HG02642 (cell line): ENCODE measurements around the gene GRM6.

Source experiments
- ATAC-seq: cut with Tn5 transposase; IDR thresholded peaks from one replicate; pipeline ENCODE4 v1.9.1; 2021; ENCODE audit warnings: mild to moderate bottlenecking; ENCODE audit not compliant: unreplicated experiment, poor library complexity

Gene GRM6

GRCh38 chr5:178994580-178995340, at the start of gene GRM6:
TSS of gene GRM6 (minus strand) at chr5:178995320. CDS start at chr5:178994944, 376 bp downstream.
- no peak for ATAC-seq

- no peak for ATAC-seq
Measured at GRCh38 chr5:179044765-179045164, 49.6 kb upstream of the GRM6 start.

- no peak for ATAC-seq
Measured at GRCh38 chr5:179033004-179033580, 38.0 kb upstream of the GRM6 start.

- peak; percentile 86 for ATAC-seq
Measured at GRCh38 chr5:179023528-179024189, 28.5 kb upstream of the GRM6 start, which contains the start of gene ZNF879. TSS of gene ZNF879 (plus strand) at chr5:179023804. CDS start at chr5:179025005, 1,201 bp downstream.

- ATAC-seq: no peak
Measured at GRCh38 chr5:179008667-179009066, 13.5 kb upstream of the GRM6 start.

GRCh38 chr5:179006564-179006963, 11.4 kb upstream of the GRM6 start:
- ATAC-seq: no peak

- ATAC-seq: no peak
Measured at GRCh38 chr5:178998441-178998840, 3.3 kb upstream of the GRM6 start.

DNA sequence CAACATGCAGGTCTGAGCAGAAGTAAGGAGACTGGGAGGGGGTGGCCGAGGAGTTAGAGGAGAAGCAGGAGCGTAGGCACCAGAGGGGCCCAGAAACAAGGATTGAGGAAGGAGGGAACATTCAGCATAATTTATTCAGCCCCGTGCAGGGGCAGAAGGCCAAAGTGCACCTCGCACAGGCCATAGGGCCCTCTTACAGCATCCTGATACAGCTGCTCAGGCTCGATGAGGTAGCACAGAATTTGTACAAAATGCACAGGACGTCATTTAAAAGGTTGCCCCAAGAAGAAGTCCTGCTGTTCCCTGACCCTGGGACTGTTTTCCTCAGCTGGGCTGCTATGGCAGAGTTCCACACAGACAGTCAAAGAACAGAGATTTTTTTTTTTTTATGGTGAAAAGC, 2.1 kb upstream of the GRM6 start:
- no peak for ATAC-seq

- no peak for ATAC-seq
Measured at GRCh38 chr5:178996156-178996555, 1.0 kb upstream of the GRM6 start.

DNA sequence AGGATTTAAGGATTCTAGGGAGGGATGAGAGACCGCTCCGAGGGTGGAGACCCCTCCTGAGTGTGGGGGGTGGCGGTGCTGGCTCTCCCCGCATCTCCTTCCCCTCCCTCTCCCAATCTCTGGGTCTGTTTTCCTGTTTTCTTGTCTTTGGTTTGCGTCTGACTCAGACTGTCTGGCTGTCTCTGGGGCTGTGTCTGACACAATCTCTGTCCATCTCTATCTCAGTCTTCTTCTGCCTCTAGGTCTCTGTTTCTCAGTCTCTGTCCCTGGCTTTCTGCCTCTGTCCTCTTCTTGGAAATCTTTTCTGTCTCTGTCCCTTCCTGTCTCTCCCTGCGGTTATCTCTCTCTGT, 196 bp upstream of the GRM6 start:
- ATAC-seq: no peak

DNA sequence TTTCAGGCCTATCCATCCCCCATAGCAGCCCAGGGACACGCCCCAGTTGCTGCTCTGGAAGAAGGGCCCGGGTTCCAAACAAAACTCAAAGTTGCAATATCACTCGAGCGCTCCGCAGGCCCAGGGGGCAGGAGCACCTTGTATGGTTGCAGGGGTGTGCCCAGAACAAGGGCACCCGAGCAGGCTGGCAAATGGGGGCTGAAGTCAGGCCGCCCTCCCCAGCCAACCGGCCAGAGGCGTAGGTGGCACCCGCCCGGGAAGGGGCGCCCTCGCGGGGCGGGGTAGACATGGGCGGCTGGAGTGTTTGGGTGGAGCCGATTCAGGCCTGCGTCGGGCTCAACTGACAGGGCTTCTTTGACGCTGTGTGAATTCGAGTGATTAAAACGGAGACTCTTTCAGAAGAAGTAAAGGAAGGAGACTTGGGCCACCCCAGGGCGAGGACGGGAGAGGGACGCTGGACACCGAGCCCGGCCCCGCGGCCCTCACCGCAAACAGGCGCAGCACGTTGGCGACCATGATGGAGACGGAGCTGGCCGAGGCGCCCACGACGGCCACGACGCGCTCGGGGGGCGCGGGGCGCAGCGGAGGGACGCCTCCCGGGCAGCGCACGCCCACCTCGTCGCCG, 1.1 kb downstream of the GRM6 start:
- no peak for ATAC-seq

DNA sequence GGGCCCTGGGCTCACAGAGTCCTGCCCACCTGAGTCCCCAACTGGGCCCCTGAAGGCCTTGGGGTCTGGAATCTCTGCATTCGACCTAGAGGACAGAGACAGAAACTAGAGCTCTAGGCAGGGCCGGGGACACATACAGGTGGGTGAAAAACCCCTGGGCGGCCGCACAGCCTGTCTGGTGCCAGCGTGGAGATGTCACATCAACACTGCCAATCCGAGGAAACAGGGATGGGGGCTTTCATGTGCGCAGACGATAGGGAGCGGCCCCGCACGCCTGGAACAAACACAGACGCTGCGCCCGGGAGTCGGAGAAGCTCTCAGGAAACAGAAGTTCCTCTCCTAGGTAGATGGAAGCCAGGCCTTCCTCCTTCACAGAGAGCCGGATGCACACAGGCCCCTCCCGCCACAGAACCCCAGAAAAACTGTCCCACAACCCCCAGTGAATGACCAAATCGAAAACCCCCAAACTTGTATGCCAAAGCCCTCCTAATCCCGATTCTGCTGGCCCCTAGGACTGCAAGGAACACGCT, 1.8 kb downstream of the GRM6 start:
- no peak for ATAC-seq

DNA sequence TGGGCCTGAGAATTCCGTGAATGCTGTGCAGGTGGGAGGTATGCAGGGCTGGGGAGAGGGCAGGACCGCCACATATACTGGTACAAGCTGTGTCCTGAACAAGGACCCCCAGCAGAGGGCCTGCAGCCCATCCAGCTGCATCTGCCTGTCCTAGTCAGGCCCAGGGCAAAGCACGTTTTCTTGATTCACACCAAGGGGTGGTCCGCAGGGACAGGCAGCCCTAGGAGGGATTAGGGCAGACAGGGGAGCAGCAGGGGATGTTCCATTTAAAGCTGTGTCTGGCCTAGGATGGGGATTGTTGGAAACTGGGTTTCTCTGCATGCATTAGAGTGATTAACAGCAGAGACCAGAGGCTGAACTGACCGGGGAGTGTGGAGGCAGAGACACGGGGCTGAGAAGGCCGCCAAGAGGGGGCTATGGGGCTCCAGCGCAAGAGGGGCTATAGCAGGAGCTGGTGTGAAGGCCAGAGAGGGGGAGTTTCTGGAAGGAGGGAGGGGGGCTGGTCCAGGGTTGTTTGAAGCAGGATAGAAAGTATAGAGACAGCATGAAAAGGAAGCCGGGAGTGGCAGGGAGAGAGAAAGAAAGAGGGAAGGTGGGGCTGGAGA, 2.7 kb downstream of the GRM6 start:
- ATAC-seq: no peak

DNA sequence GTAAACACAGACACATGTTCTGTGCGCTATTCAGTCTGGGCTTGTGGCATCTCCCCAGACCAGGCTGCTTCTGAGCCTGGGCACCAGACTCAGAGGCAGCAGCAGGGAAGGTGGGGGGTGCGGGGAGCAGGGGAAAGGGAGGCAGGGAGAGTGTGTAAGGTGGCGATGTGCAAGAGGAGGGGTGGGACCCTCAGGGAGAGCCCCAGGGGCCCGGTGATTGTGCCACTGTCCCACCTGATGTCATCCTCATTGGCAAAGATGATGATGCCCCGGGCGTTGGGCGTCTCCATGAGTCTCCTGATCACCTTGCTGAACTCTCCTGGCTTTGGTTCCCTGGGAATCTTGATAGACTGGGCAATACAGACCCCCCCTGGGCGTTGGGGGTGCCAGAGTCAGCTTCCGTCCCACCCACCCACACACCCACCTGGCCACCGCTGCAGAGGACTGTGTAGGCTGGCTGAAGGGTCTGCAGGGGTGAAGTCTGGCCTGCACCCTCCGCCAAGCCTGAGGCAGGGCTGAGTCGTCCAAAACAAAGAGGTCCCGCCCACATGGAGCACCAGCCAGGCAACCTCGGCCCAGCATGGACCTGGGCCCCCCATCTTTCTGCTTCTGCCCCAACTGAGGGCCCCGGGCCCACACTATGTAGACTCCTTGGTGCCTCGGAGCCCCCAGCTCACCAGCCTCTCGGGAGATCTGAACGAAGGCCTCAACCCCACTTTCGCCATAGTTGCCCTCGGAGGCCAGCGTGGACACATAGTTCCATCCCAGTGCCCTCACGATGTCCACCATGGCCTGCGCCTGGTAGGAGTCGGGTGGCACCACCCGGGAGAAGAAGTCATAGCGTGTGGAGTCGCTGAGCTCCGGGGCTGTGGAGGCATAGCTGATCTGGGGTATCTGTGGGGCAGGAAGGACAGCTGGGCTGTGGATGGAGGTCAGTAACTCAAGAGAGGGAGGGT, 3.7 kb downstream of the GRM6 start:
- ATAC-seq: no peak

GRCh38 chr5:178990491-178990890, 4.6 kb downstream of the GRM6 start:
- no peak for ATAC-seq

GRCh38 chr5:178989311-178989710, 5.8 kb downstream of the GRM6 start:
- ATAC-seq: no peak

GRCh38 chr5:178988436-178989220, 6.5 kb downstream of the GRM6 start:
- ATAC-seq: no peak

DNA sequence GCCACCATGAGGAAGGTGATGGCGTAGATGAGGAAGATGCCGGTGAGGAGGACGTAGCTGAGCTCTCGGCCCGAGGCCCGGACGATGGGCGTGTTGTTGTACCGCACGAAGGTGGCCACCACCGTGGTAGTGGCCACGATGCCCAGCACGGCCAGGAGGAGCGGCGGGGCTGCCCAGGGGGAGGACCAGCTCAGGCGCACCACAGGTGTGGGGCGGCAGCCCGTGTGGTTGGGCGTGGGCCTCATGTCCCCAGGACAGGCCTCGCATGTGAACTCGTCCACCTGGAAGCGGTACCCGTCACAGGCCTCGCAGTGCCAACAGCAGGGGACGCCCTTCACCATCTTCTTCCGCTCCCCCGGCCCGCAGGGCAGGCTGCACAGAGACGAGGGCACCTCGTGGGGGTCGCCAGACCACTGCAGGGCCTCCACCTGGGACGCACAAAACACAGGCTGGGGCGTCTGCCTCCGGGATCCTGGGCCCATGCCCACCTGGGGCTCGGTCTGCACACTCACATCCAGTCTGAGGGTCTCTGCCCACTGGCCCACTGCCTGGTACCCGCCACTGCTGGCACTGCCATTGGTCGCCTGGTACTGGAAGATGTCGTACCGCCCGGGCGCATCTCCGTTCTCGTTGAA, 8.7 kb downstream of the GRM6 start:
- ATAC-seq: no peak
